Dendritic cell treated with granulocyte-macrophage colony-stimulating factor and Interleukin-4, amounts not matched to agents 40 ng/mL and 50 ng/mL, for 4 days (primary cell): Measurements from ENCODE around the gene TCF23.
"Not testable (repeated sequence)": the region's sequence is repeated elsewhere in the genome, so short reads cannot be mapped to it uniquely, and the experiment has no call there.

ENCODE experiments used
- H3K27ac Mint-ChIP-seq: one replicate; pipeline ENCODE4 v1.8.0; 2022; ENCODE audit warnings: mild to moderate bottlenecking, mixed read lengths
- H3K27me3 Mint-ChIP-seq: one replicate; pipeline ENCODE4 v1.8.0; 2022; ENCODE audit warnings: mild to moderate bottlenecking, mixed read lengths
- H3K36me3 Mint-ChIP-seq: one replicate; pipeline ENCODE4 v1.8.0; 2022; ENCODE audit warnings: low read depth, mixed read lengths
- H3K4me1 Mint-ChIP-seq: one replicate; pipeline ENCODE4 v1.8.0; 2022; ENCODE audit warnings: low read depth, mixed read lengths
- H3K4me3 Mint-ChIP-seq: one replicate; pipeline ENCODE4 v1.8.0; 2022; ENCODE audit warnings: mild to moderate bottlenecking, moderate library complexity, mixed read lengths
- H3K9me3 Mint-ChIP-seq: one replicate; pipeline ENCODE4 v1.8.0; 2022; ENCODE audit warnings: mixed read lengths
- intact Hi-C: fragments of 100-400 bp; cut with micrococcal nuclease; formaldehyde crosslinking; loops from one replicate; pipeline ENCODE4 v1.15.0; 2022

Gene TCF23

DNA sequence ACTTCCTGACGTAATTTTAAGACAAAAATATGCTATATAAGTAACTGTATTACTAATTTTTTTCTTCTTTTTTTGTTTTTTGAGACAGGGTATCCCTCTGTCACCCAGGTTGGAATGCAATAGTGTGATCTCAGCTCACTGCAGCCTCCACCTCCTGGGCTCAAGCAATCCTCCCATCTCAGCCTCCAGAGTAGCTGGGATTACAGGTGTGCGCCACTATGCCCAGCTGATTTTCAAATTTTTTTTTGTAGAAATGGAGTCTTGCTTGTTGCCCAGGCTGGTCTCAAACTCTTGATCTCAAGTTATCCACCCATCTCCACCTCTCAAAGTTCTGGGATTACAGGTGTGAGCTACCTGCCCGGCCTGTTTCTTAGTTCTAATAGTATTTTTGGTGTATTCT is 29.7 kb downstream of the TCF23 start:
- Mint-ChIP-seq H3K36me3 (no peaks in the 10 kb centered on the region), H3K4me3 (no peak overlapping the region), H3K27me3 (peaks cover 9% of the 10 kb centered on the region), H3K9me3 (no peaks in the 10 kb centered on the region), H3K4me1 (no peaks in the 10 kb centered on the region), H3K27ac (no peak overlapping the region)
- intact Hi-C loops, result no loop called here

GRCh38 chr2:27179344-27180000 is 30.7 kb downstream of the TCF23 start:
- Mint-ChIP-seq H3K9me3 (no peaks in the 10 kb centered on the region), H3K27me3 (peaks cover 9% of the 10 kb centered on the region), H3K36me3 (no peaks in the 10 kb centered on the region), H3K4me1 (no peaks in the 10 kb centered on the region), H3K27ac (no peak overlapping the region), H3K4me3 (no peak overlapping the region)
- intact Hi-C loops, result no loop called here

GRCh38 chr2:27182346-27182745 is 33.5 kb downstream of the TCF23 start:
- no peaks in the 10 kb centered on the region for H3K9me3 Mint-ChIP-seq
- no peaks in the 10 kb centered on the region for H3K36me3 Mint-ChIP-seq
- H3K27ac Mint-ChIP-seq, result no peak overlapping the region
- intact Hi-C loops, result no loop called here
- H3K4me3 Mint-ChIP-seq, result no peak overlapping the region
- peaks cover 6% of the 10 kb centered on the region for H3K27me3 Mint-ChIP-seq
- H3K4me1 Mint-ChIP-seq, result no peaks in the 10 kb centered on the region

DNA sequence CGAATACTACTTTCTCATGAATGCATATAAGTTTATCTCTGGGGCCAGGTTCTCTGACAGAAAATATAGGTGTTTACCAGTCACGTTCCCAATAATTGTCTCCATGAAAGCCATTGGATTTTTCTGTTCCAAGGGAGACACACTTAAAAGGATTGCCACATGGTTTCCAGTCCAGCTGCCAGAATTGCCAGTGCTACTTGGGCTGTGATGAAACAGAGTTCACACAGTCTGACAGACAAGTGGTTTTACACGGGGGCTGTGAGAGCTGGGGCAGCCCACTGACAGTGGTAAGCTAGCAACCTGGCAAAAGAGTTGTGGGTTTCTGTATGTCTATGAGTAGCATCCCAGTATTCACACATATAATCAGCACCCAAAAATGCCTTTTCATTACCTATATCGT is 35.3 kb downstream of the TCF23 start:
- H3K27me3 Mint-ChIP-seq, result peaks cover 2% of the 10 kb centered on the region
- H3K9me3 Mint-ChIP-seq, result no peaks in the 10 kb centered on the region

DNA sequence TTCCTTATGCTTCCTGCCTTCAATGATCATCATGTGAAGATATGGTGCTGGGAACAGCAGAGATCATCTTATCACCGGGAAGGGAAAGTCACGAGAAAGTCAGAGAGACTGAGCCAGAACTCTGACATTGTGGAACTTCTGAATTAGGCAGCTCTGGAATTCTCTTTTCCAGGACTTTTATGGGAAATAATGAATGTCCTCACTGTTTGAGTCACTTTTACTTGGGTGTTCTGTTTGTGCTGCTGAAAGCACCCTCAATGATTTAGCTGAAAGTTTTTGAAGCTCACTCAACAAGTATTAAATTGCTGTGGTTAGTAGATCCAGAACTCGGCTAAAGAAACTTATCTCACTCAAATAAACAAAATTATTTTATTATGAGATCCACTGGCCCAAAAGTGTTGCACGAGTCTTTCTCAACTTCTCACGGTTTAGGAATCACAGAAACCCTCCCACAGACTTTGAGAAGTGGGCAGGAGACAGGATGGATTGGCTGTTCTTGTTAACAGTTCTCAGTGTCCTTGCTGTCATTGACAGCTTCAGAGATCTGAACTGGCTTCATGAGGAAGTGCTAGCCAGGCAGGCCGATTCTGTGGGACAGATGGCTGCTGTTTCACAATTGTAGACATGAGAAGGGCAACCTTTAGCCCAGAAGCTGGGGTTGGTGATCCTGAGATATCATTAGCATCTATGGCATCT is 36.7 kb downstream of the TCF23 start:
- H3K9me3 Mint-ChIP-seq, result no peaks in the 10 kb centered on the region
- H3K27ac Mint-ChIP-seq, result no peak overlapping the region
- no peaks in the 10 kb centered on the region for H3K36me3 Mint-ChIP-seq
- no peak overlapping the region for H3K4me3 Mint-ChIP-seq
- H3K4me1 Mint-ChIP-seq, result no peaks in the 10 kb centered on the region
- H3K27me3 Mint-ChIP-seq, result no peaks in the 10 kb centered on the region
- intact Hi-C loops, result loop anchor here (2.0 kb wide), 1 partner anchor 73 kb away; no protein-coding TSS in a partner anchor

More for the DNA sequence above, 35.3 kb downstream of the TCF23 start:
- no peak overlapping the region for H3K27ac Mint-ChIP-seq
- no peaks in the 10 kb centered on the region for H3K4me1 Mint-ChIP-seq
- no peak overlapping the region for H3K4me3 Mint-ChIP-seq
- H3K36me3 Mint-ChIP-seq, result no peaks in the 10 kb centered on the region
- intact Hi-C loops, result no loop called here

DNA sequence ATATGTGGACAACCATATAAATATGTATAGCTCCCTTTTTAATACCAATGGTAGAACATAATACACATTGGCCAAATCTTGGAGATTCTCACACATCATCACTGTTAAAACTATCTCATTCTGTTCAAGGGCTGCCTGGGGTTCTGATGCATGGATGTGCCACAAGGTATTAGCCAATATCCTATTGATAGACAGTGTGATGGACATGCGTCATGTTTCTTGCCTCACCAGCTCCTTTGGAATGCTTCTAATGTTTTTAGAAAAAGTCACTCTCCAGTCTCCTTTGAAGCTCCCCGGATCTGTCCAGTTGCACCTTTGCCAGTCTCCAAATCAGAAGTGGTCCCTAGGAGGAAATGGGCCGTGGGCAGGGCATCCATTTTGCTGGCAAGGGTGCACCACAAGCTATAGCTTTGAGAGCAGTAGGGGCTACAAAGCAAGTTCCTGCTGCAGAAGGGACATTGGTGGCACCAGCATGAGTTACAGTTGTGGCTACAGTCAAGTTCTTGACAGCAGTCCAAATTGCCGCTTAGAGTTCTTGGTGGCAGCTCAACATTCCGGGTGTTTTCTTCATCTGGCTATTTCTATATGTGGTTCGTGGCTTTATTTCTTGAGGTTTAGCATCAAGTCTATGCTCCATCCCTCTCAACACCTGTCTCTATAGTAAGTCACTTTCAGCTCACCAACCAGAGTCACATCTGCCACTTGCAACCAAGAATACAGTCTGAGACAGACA is 38.0 kb downstream of the TCF23 start:
- H3K4me1 Mint-ChIP-seq, result no peaks in the 10 kb centered on the region
- intact Hi-C loops, result loop anchor here (2.0 kb wide), 1 partner anchor 74 kb away; no protein-coding TSS in a partner anchor
- no peak overlapping the region for H3K4me3 Mint-ChIP-seq
- no peaks in the 10 kb centered on the region for H3K27me3 Mint-ChIP-seq
- no peaks in the 10 kb centered on the region for H3K9me3 Mint-ChIP-seq
- no peak overlapping the region for H3K27ac Mint-ChIP-seq
- no peaks in the 10 kb centered on the region for H3K36me3 Mint-ChIP-seq

- Mint-ChIP-seq H3K36me3 (no peaks in the 10 kb centered on the region), H3K4me1 (no peaks in the 10 kb centered on the region), H3K27me3 (peaks cover 3% of the 10 kb centered on the region), H3K27ac (no peak overlapping the region), H3K4me3 (no peak overlapping the region), H3K9me3 (no peaks in the 10 kb centered on the region)
- intact Hi-C loops, result loop anchor here (10.0 kb wide), 1 partner anchor 225 kb away; no protein-coding TSS in a partner anchor
Observed at GRCh38 chr2:27189989-27190388, 41.2 kb downstream of the TCF23 start.

DNA sequence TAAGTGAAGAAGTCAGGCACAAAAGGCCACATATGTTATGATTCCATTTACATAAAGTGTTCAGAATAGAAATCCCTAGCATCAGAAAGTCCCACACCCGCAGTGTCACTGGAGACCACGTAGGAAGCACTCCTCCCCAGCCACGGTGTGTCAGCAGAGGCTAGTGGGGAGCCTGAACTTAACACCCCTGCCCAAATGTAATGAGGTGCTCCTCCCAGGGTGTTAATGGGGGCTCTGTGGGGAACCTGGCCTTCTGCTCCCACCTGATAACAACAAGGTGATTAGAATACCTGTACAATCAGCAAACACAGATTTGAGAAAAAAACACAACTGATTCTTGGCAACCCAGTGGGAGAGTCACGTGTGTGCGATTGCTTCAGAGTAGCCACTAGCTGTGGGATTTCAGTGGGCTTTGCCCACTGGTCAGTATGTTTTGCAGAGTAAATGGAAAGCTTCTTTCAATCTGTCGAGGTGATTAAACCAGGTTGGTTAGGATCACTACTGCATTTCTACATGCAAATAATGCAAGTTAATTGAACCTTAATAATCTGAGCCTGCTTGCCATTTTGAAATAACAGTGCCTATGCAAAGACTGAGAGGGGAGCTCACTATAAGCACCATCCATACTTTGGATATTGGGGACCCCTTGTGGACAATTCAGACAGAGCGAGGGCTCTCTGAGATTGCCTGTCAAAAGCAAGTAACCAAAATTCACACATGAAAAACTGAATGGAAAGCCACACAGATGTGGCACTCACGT is 42.4 kb downstream of the TCF23 start:
- Mint-ChIP-seq H3K4me3 (no peak overlapping the region), H3K4me1 (no peaks in the 10 kb centered on the region), H3K27ac (no peak overlapping the region), H3K27me3 (peaks cover 3% of the 10 kb centered on the region), H3K36me3 (no peaks in the 10 kb centered on the region), H3K9me3 (no peaks in the 10 kb centered on the region)
- intact Hi-C loops, result loop anchor here (10.0 kb wide), 1 partner anchor 226 kb away; no protein-coding TSS in a partner anchor

- peaks cover 3% of the 10 kb centered on the region for H3K27me3 Mint-ChIP-seq
- intact Hi-C loops, result loop anchor here (10.0 kb wide), 1 partner anchor 230 kb away; no protein-coding TSS in a partner anchor
- no peak overlapping the region for H3K27ac Mint-ChIP-seq
- no peaks in the 10 kb centered on the region for H3K4me1 Mint-ChIP-seq
- H3K9me3 Mint-ChIP-seq, result no peaks in the 10 kb centered on the region
- H3K4me3 Mint-ChIP-seq, result no peak overlapping the region
- H3K36me3 Mint-ChIP-seq, result peaks cover 5% of the 10 kb centered on the region
Observed at GRCh38 chr2:27194538-27195354, 45.9 kb downstream of the TCF23 start.

DNA sequence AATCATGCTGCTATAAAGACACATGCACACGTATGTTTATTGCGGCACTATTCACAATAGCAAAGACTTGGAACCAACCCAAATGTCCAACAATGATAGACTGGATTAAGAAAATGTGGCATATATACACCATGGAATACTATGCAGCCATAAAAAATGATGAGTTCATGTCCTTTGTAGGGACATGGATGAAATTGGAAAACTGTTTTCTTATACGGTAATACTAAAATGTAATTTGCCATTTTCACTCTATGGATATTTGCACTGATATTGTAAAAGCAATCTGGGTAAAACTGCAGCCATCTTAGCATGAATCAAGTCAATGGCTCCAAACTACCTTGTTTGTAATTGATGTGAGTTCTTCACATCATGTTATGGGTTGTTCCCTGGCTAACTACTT is 47.0 kb downstream of the TCF23 start:
- not testable (repeated sequence) for H3K27ac Mint-ChIP-seq, H3K9me3 Mint-ChIP-seq, H3K4me3 Mint-ChIP-seq, H3K4me1 Mint-ChIP-seq, H3K27me3 Mint-ChIP-seq
- intact Hi-C loops, result loop anchor here (10.0 kb wide), 1 partner anchor 231 kb away; no protein-coding TSS in a partner anchor
- H3K36me3 Mint-ChIP-seq, result peaks cover 15% of the 10 kb centered on the region

DNA sequence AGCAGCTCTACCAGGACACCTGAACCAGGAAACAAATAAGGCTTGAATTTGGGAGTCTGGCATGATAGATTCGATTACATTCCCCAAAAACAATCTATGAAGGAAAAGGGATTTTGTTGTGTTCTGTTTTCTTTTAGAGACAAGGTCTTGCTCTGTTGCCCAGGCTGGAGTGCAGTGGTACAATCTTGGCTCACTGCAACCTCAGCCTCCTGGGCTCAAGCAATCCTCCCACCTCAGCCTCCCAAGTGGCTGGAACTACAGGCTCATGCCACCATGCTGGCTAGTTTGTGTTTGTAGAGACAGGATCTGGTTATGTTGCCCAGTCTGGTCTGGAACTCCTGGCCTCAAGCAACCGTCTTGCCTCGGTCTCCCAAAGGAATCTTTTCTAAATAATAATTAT is 49.3 kb downstream of the TCF23 start:
- peaks cover 38% of the 10 kb centered on the region for H3K36me3 Mint-ChIP-seq
- H3K27ac Mint-ChIP-seq, H3K9me3 Mint-ChIP-seq, H3K27me3 Mint-ChIP-seq, H3K4me3 Mint-ChIP-seq, H3K4me1 Mint-ChIP-seq: not testable (repeated sequence)
- intact Hi-C loops, result loop anchor here (10.0 kb wide), 1 partner anchor 233 kb away; no protein-coding TSS in a partner anchor

DNA sequence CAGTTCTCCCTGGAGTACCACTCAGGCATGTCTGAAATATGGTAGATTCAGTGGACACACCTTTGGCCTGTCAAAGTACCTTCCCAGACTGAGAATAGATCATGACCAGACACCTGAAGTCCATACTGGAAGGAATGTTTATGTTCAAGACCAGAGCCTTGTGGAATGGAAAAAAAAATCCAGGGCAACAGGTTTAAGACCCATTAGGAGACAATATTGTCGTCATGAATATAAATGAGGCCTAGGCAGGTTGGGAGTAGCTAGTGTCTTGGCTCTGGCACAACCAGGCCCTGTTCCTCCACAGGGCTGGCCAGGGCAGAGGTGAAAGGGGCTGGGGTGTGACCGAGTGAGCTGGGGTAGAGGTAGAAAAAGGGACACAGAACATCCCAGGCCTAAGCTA is 49.8 kb downstream of the TCF23 start:
- Mint-ChIP-seq H3K27ac (no peak overlapping the region), H3K27me3 (no peaks in the 10 kb centered on the region), H3K9me3 (no peaks in the 10 kb centered on the region), H3K4me3 (no peak overlapping the region), H3K4me1 (no peaks in the 10 kb centered on the region), H3K36me3 (peaks cover 43% of the 10 kb centered on the region)
- intact Hi-C loops, result loop anchor here (10.0 kb wide), 1 partner anchor 234 kb away; no protein-coding TSS in a partner anchor

- Mint-ChIP-seq H3K36me3 (peaks cover 50% of the 10 kb centered on the region), H3K4me1 (no peaks in the 10 kb centered on the region), H3K27ac (no peak overlapping the region), H3K27me3 (no peaks in the 10 kb centered on the region), H3K4me3 (no peak overlapping the region), H3K9me3 (no peaks in the 10 kb centered on the region)
- intact Hi-C loops, result loop anchor here (10.0 kb wide), 1 partner anchor 234 kb away; no protein-coding TSS in a partner anchor
Observed at GRCh38 chr2:27199241-27199640, 50.4 kb downstream of the TCF23 start.
